ENCODE measurements around the gene NTF4.
"Not testable (repeated sequence)": the region's sequence is repeated elsewhere in the genome, so short reads cannot be mapped to it uniquely, and the experiment has no call there.

The NTF4 gene

DNA sequence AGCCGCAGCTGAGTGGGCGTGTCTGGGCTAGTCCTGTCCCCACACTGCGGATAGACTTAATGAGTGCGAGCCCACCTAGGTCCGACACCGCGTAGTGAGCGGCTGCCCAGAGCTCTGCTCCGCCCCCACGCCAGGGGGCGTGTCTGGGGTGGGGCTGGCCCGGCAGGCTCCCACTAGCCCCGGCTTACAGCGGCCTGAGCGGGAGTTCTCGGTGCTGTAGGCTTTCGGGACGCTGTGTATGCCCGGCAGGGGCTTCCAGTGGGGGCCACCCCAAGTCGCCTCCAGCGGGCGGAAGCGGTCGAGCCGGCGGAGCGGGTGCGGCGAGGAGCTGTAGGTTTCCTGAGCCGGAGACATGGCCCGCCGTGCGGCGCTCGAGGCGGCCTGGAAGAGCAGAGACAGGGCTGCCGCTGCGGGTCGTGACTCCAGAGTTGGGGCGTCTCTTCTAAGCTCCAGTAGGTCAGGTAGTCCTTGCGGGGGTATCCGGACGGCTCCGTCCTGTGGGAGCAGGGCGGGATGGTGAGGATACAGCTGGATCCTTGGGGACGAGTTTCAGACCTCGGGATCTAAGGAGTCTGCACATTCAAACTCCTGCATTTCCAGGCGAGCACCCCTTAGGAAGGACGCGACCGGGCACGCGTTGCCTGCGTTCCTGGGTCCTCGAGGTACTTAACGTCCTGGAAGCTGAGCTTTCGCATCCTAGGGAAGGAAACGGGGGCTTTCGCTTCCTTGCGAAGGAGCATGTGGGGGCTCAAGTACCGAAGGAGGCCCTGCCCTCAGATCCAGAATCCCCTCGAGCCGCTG, 8.3 kb downstream of the NTF4 start:
- DNase-seq: peak; percentile 19 to 48

GRCh38 chr19:49050376-49051033, 14.1 kb downstream of the NTF4 start:
- peak in 1 of 2 experiments; percentile 13 for DNase-seq

DNA sequence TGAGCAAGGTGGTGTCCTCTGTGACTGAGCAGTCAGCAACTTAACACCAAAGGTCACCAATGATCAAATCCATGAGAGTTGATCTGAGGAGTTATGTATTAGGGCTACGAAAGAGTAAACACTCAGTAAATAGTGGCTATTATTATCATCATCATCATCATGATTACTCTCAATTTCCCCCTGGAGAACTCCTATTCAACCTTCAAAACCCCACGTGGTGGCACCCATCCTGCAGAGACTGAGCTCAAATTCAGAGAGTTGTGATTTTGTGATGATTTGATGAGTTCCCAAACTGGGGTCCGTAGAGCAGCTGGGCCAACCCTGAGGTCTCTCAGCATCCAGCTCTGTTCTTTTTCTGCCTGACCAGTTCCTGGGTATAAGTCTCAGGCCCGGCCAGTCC, 14.8 kb downstream of the NTF4 start:
- not testable (repeated sequence) for DNase-seq

- not testable (repeated sequence) for DNase-seq
Measured at GRCh38 chr19:49049011-49049410, 15.6 kb downstream of the NTF4 start, which contains the start of gene CGB8. Gene CGB8, minus strand, starts transcription at chr19:49049111. Its CDS starts 372 bp downstream, at chr19:49048739.

- not testable (repeated sequence) for DNase-seq
Measured at GRCh38 chr19:49043548-49043947, 21.1 kb downstream of the NTF4 start, which contains the start of gene CGB5. Gene CGB5, plus strand, starts transcription at chr19:49043848. Its CDS starts 362 bp downstream, at chr19:49044210.

- DNase-seq: not testable (repeated sequence)
Measured at GRCh38 chr19:49042666-49043065, 22.0 kb downstream of the NTF4 start.

- DNase-seq: no peak
Measured at GRCh38 chr19:49042177-49042576, 22.4 kb downstream of the NTF4 start.

DNA sequence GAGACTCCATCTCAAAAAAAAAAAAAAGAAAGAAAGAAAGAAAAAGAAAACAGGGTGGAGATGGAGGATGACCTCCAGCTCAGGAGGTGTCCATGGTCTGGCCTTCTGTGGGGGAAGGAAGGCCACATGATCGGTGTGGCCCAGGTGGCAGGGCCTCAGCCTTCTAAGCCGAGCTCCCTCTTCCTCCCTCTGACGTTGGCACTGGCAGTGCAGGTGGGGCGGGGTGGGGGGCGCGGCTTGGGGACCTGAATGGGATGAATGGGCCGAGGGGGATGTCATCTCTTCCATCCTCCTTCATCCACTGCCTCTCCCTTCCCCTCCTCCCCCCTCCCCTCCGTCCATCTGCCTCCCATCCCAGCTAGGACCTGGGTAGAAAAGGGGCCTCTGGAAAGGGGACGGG, 24.9 kb downstream of the NTF4 start:
- DNase-seq: not testable (repeated sequence)

GRCh38 chr19:49038557-49039276, 25.9 kb downstream of the NTF4 start:
- DNase-seq: peak in 1 of 2 experiments; percentile 64

DNA sequence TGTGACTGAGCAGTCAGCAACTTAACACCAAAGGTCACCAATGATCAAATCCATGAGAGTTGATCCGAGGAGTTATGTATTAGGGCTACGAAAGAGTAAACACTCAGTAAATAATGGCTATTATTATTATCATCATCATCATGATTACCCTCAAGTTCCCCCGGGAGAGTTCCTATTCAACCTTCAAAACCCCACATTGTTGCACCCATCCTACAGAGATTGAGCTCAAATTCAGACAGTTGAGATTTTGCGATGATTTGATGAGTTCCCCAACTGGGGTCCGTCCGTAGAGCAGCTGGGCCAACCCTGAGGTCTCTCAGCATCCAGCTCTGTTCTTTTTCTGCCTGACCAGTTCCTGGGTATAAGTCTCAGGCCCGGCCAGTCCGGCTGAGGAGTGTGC, 26.5 kb downstream of the NTF4 start:
- not testable (repeated sequence) for DNase-seq

- DNase-seq: not testable (repeated sequence)
Measured at GRCh38 chr19:49036815-49037214, 27.8 kb downstream of the NTF4 start, which contains the start of gene CGB1. Gene CGB1, minus strand, starts transcription at chr19:49036895. Its CDS starts 184 bp downstream, at chr19:49036711.

DNA sequence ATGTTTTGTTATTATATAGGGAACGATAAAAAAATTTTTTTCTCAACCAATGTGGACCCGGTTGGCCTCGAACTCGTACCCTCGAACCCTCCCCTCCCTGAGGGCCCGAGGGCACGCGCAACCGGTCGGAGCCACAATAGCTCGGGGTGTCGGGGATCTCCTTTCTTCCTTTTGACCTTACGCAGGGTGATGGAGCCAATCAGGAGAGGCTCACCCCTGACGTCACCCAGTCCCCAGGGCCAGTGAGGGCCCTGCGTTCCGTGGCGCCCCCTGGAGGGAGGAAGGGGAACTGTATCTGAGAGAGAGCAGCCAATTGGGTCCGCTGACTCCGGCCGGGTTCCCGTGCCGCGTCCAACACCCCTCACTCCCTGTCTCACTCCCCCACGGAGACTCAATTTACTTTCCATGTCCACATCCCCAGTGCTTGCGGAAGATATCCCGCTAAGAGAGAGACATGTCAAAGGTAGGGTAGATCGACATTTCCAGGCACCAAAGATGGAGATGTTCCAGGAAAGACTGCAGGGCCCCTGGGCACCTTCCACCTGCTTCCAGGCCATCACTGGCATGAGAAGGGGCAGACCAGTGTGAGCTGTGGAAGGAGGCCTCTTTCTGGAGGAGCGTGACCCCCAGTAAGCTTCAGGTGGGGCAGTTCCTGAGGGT, 32.8 kb downstream of the NTF4 start, which contains the start of gene CGB2:
Gene CGB2 (plus strand): TSS at position 249 of the 660 bp plus-strand sequence. CDS start 206 bp downstream, at position 455.
- DNase-seq: not testable (repeated sequence)

- DNase-seq: not testable (repeated sequence)
Measured at GRCh38 chr19:49030323-49030722, 34.3 kb downstream of the NTF4 start.

DNA sequence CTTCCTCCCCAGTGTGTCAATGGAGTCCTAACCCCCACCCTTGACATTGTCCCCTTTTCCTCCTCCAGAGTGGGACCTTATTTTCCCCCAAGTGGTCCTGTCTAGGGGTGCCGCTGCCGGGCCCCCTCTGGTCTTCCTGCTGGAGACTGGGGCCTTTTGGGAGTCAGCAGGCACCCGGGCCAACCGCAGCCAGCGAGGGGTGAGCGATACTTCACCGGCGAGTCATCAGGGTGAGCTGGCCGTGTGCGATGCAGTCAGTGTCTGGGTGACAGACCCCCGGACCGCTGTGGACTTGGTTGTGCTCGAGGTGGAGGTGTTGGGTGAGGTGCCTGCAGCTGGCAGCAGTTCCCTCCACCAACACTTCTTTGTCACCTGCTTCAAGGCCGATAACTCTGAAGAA, 34.9 kb downstream of the NTF4 start:
- DNase-seq: not testable (repeated sequence)

DNA sequence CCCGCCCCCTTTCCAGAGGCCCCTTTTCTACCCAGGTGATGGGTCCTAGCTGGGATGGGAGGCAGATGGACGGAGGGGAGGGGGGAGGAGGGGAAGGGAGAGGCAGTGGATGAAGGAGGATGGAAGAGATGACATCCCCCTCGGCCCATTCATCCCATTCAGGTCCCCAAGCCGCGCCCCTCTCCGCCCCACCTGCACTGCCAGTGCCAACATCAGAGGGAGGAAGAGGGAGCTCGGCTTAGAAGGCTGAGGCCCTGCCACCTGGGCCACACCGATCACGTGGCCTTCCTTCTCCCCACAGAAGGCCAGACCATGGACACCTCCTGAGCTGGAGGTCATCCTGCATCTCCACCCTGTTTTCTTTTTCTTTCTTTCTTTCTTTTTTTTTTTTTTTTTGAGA, 35.9 kb downstream of the NTF4 start:
- not testable (repeated sequence) for DNase-seq

DNA sequence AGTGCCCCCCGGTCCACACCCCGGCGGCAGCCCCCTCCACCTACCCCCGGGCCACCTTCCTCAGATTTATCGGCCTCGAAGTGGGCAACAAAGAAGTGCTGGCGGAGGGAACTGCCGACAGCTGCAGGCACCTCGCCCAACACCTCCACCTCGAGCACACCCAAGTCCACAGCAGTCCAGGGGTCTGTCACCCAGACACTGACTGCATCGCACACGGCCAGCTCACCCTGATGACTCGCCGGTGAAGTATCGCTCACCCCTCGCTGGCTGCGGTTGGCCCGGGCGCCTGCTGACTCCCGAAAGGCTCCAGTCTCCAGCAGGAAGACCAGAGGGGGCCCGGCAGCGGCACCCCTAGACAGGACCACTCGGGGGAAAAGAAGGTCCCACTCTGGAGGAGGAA, 39.0 kb downstream of the NTF4 start:
- DNase-seq: not testable (repeated sequence)

DNA sequence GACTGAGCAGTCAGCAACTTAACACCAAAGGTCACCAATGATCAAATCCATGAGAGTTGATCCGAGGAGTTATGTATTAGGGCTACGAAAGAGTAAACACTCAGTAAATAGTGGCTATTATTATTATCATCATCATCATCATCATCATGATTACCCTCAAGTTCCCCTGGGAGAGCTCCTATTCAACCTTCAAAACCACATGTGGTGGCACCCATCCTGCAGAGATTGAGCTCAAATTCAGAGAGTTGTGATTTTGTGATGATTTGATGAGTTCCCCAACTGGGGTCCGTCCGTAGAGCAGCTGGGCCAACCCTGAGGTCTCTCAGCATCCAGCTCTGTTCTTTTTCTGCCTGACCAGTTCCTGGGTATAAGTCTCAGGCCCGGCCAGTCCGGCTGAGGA, 39.5 kb downstream of the NTF4 start:
- DNase-seq: not testable (repeated sequence)

DNA sequence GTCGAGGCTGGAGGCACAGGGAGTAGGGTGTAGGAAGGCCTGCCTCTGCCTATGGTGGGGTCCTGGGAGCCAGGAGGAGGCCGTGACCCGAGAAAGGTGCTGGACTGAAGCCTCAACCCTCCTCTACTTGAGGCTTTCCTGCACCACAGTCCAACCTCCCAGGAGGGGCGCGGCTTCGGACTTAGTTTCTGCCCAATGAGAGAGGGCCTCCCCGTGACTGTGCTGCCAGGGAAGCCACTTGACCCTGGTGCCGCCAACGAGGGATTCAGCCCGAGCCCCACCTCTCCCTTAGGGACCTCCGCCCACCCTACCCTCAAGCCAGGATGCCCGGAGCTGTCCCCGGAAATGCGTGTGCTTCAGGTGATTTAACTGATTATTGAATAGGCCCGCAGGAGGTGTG, 40.4 kb downstream of the NTF4 start, which contains the start of gene CGB3:
Gene CGB3 (minus strand): TSS at position 101 of the 400 bp plus-strand sequence. CDS start 362 bp downstream, outside the sequence.
- not testable (repeated sequence) for DNase-seq

DNA sequence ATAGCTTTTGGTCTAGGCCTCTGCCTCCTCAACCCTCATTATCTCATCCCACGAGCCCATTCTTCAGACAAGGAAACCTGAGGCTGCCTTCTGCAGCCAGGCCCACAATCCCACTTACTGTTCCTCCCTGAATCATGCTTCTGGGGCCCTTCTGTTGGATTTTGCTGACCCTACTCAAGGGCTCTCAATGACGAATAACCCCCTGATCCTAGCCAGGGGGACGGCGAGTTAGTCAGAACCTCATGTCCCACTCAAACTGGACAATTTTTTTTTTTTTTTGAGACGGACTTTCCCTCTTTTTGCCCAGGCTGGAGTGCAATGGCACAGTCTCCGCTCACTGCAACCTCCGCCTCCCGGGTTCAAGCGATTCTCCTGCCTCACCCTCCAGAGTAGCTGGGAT, 42.5 kb downstream of the NTF4 start:
- no peak for DNase-seq

DNA sequence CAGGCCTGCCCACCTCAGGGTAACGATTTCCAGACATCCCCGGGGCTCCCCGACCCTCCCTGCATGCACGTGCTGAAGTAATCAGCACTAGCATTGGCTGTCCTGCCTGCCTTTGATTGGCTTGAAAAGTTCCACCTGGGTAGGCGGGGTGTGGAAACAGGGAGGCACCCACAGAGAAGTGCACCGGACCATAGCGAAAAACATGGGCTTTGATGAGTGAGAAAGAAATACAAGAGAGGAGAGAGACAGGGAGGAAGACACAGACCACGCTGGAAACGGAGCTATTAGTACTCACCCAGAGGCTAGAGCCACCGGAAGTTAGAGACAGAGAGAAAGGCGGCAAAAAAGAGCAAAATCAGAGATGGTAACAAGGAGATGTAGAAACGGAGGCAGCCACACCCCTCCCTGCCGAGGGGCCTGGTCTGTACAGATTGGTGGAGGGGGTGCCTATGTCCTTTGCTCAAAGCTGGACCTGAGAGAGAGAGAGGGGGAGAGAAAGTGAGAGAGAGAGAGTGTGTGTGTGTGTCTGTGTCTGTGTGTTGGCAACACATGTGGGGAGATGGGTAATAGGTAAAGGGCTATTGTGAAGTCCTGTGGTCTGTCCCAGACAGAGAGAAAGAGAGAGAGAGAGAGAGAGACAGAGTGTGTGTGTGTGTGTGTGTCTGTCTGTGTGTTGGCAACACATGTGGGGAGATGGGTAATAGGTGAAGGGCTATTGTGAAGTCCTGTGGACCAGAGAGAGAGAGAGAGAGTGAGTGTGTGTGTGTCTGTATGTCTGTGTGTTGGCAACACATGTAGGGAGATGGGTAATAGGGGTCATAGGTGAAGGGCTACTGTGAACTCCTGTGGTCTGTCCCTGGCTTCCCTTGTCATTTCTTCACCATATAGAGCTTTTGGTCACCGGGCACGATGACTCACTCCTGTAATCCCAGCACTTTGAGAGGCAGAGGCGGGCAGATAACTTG, 43.4 kb downstream of the NTF4 start:
- no peak for DNase-seq

DNA sequence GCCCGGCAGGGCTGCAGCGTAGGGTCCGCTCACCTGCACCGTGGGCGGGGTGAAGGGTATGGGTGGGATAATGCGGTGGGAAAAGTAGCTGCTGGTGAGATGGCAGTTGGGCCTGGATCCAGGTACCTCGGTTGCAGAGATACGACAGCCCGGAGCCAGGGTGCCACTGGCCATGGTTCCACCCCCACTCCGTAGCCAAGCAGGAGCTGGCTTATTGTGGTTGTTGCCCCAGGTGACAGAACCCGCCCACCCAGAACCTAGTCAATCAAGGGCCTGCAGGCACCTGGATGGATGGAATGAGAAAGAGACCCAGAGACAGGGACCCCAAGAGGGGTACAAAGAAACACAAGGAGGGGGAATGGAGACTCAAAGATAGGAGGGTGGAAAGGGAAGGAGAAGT, 44.3 kb downstream of the NTF4 start:
- DNase-seq: no peak
